HepG2 (cell line): Measurements from ENCODE around the gene RPUSD3. TPM values are rescaled to one million over a fixed set of nuclear protein-coding genes. Genes with fewer than 3 reads are reported as not detected.

ENCODE experiments used
- ATAC-seq: fragments of 200-7000 bp; cut with Tn5 transposase; 3 replicates; pipeline ENCODE4 v1.9.1; 2020; ENCODE audit warnings: mild to moderate bottlenecking, moderate library complexity
- BruUV-seq: library from RNA; stranded (reverse); fragments of 400-500 nt; replicated peaks from 2 replicates; lab custom pipeline; 2021; lab: Mats Ljungman, UMichigan
- CTCF ChIA-PET: fragments of 300-600 bp; formaldehyde crosslinking; extraction: SDS; loops from one replicate; lab custom pipeline; 2021; ENCODE audit warnings: low total read pairs, inconsistent platforms, low intra/inter-chr PET ratio; lab: Yijun Ruan, JAX
- POLR2A ChIA-PET: fragments of 350-600 bp; sonication (Branson Sonifier 250); formaldehyde crosslinking; loops from one replicate; lab custom pipeline; 2020; ENCODE audit warnings: antibody characterized with exemption, inconsistent platforms; lab: Yijun Ruan, JAX
- DNase-seq: peaks from one replicate; pipeline ENCODE4 v3.0.0-alpha.2; 2015; ENCODE audit warnings: low spot score
- FAIRE-seq: peaks from 3 replicates; lab custom pipeline; 2011; peaks lifted over from hg19 to GRCh38; lab: Jason Lieb, UNC
- H2AFZ ChIP-seq: one replicate; pipeline ENCODE4 v1.6.1; 2011; ENCODE audit warnings: low read length, inconsistent platforms
- H3K27ac ChIP-seq: fragments of 300-600 bp; 3 replicates; pipeline ENCODE4 v1.8.0; 2011; ENCODE audit warnings: mixed run types, mild to moderate bottlenecking, mixed read lengths, low read length, inconsistent platforms; ENCODE audit not compliant: insufficient read depth; ENCODE audit errors: extremely low read length
- H3K27me3 ChIP-seq, 2 experiments: fragments of 200-600 bp in 1 of 2; 2 replicates in 1 of 2; 3 replicates in 1 of 2; pipeline versions ENCODE4 v1.6.0 to v1.8.0; 2011; ENCODE audit warnings: low read length in 2 of 2, mild to moderate bottlenecking in 2 of 2, moderate library complexity in 2 of 2, inconsistent platforms in 1 of 2; ENCODE audit not compliant: insufficient read depth in 2 of 2, control insufficient read depth in 1 of 2
- H3K36me3 ChIP-seq, 2 experiments: fragments of 200-600 bp in 1 of 2; replicated peaks in 1 of 2; 2 replicates in 1 of 2; 3 replicates in 1 of 2; pipeline versions ENCODE4 v1.5.1 to v1.8.0; 2011; ENCODE audit warnings: low read length in 2 of 2, inconsistent platforms in 1 of 2; ENCODE audit not compliant: insufficient read depth in 2 of 2, control insufficient read depth in 1 of 2
- H3K4me1 ChIP-seq: 2 replicates; pipeline ENCODE4 v1.5.1; 2012; ENCODE audit warnings: low read length, inconsistent platforms; ENCODE audit not compliant: insufficient read depth
- H3K4me2 ChIP-seq: 2 replicates; pipeline ENCODE4 v1.6.0; 2011; ENCODE audit warnings: low read depth, low read length, inconsistent platforms
- H3K4me3 ChIP-seq, 3 experiments: fragments of 200-600 bp in 1 of 3; sonication (generic), shearing (Covaris generic) in 1 of 3; replicated peaks in 1 of 3; 2 replicates each; pipeline ENCODE4 v1.5.1; 2011 to 2016; ENCODE audit warnings: low read length in 3 of 3, inconsistent platforms in 2 of 3, low read depth in 2 of 3, mild to moderate bottlenecking in 2 of 3, control low read depth in 1 of 3, mixed read lengths in 1 of 3; ENCODE audit not compliant: insufficient read depth in 1 of 3
- H3K79me2 ChIP-seq: one replicate; pipeline ENCODE4 v1.6.1; 2011; ENCODE audit warnings: low read length, inconsistent platforms; ENCODE audit not compliant: insufficient read depth
- H3K9ac ChIP-seq: 2 replicates; pipeline ENCODE4 v1.6.0; 2011; ENCODE audit warnings: mild to moderate bottlenecking, low read depth, low read length, inconsistent platforms; ENCODE audit not compliant: insufficient read depth
- H3K9me3 ChIP-seq: 2 replicates; pipeline ENCODE4 v1.5.1; 2012; ENCODE audit warnings: mild to moderate bottlenecking, low read length
- H4K20me1 ChIP-seq: 2 replicates; pipeline ENCODE4 v1.6.0; 2011; ENCODE audit warnings: inconsistent platforms, mild to moderate bottlenecking, low read length, moderate library complexity; ENCODE audit not compliant: insufficient read depth
- ETV6 ChIP-seq: sonication (generic); formaldehyde crosslinking; conservative IDR thresholded peaks from 2 replicates; pipeline ENCODE4 v1.4.0; 2020; ENCODE audit warnings: missing genetic modification reagents
- FOSL2 ChIP-seq: sonication (generic); formaldehyde crosslinking; IDR thresholded peaks from 2 replicates; pipeline ENCODE4 v1.4.0; 2020; ENCODE audit warnings: missing genetic modification reagents
- ISX ChIP-seq: sonication (generic); formaldehyde crosslinking; conservative IDR thresholded peaks from 2 replicates; pipeline ENCODE4 v1.5.0; 2020; ENCODE audit warnings: missing genetic modification reagents
- ZNF263 ChIP-seq: sonication (generic); formaldehyde crosslinking; IDR thresholded peaks from 2 replicates; pipeline ENCODE4 v1.4.0; 2020; ENCODE audit warnings: missing genetic modification reagents
- ZNF282 ChIP-seq: fragments of 450-650 bp; IDR thresholded peaks from 2 replicates; pipeline ENCODE4 v1.6.1; 2018; ENCODE audit not compliant: partially characterized antibody
- ZNF354B ChIP-seq: sonication (generic); formaldehyde crosslinking; IDR thresholded peaks from 2 replicates; pipeline ENCODE4 v1.8.0; 2022; ENCODE audit warnings: mild to moderate bottlenecking, missing genetic modification reagents
- ZNF382 ChIP-seq: sonication (generic); formaldehyde crosslinking; IDR thresholded peaks from 2 replicates; pipeline ENCODE4 v1.5.0; 2020; ENCODE audit warnings: missing genetic modification reagents, mild to moderate bottlenecking, borderline replicate concordance
- ZNF430 ChIP-seq: sonication (generic); formaldehyde crosslinking; IDR thresholded peaks from 2 replicates; pipeline ENCODE4 v1.9.0; 2021; ENCODE audit warnings: mild to moderate bottlenecking, missing genetic modification reagents
- ZNF468 ChIP-seq: sonication (generic); formaldehyde crosslinking; IDR thresholded peaks from 2 replicates; pipeline ENCODE4 v1.8.0; 2022; ENCODE audit warnings: mild to moderate bottlenecking, moderate library complexity, missing genetic modification reagents
- ZNF562 ChIP-seq: sonication (generic); formaldehyde crosslinking; IDR thresholded peaks from 2 replicates; pipeline ENCODE4 v1.8.0; 2022; ENCODE audit warnings: missing genetic modification reagents, borderline replicate concordance
- WGBS: methylation state at CpG from one replicate; pipeline ENCODE4 v1.1.6; 2017; ENCODE audit warnings: low lambda C conversion rate; 5-methylcytosine and 5-hydroxymethylcytosine counted together
- in situ Hi-C: cut with HindIII; loops from 2 replicates; pipeline ENCODE4 v1.10.0; 2017; ENCODE audit warnings: low pct_unique_long_range_greater_than_20kb; ENCODE audit not compliant: extremely low pct_ligation_motif_present
- intact Hi-C: fragments of 100-400 bp; cut with micrococcal nuclease; formaldehyde crosslinking; loops from one replicate; pipeline ENCODE4 v1.10.0; 2022; ENCODE audit not compliant: unreplicated experiment
- polyA plus RNA-seq, 8 experiments: library from polyadenylated mRNA; depleted of rRNA in 3 of 8; stranded (reverse) in 7 of 8; unstranded in 1 of 8; fragments of >200 nt; fragmentation: Illumina TruSeq in 4 of 8; extraction: Trizol in 4 of 8; gene quantifications; 2 replicates each; pipeline versions ENCODE4 v1.2.1 to v1.2.3, GENCODE V29; 2011 to 2016; ENCODE audit warnings: low read depth in 4 of 8, missing spikeins in 1 of 8, mixed read lengths in 1 of 8; ENCODE audit not compliant: insufficient read depth in 1 of 8
- total RNA-seq, 5 experiments: library from RNA; depleted of rRNA; stranded (reverse); fragments of >200 nt; fragmentation: Illumina TruSeq; extraction: Trizol; gene quantifications; 2 replicates each; pipeline ENCODE4 v1.2.3, GENCODE V29; 2016; ENCODE audit warnings: low read depth in 1 of 5
- TF ChIP-seq, protein P1 (sequence below): sonication (generic); formaldehyde crosslinking; IDR thresholded peaks from 2 replicates; pipeline ENCODE4 v1.8.1; 2022; ENCODE audit warnings: low read depth, mild to moderate bottlenecking, missing genetic modification reagents

The RPUSD3 gene
- total and polyA plus RNA-seq, 2 of the 13 experiments (the other 11 are each of a cell fraction or from before 2014, with no cell fraction given), result 32.1 to 48.7 TPM

- H3K9ac ChIP-seq, result no peak overlapping the region
- no peaks in the 10 kb centered on the region for H3K9me3 ChIP-seq
- DNase-seq, result peak; percentile 29
- H3K36me3 ChIP-seq, result no peaks in the 10 kb centered on the region
- no peak overlapping the region for H3K4me3 ChIP-seq
- in situ Hi-C loops, result no loop called here
- H4K20me1 ChIP-seq, result no peaks in the 10 kb centered on the region
- no TSS peak for BruUV-seq
- TF ChIP-seq ZNF354B (CRISPR knock-in tag) (no peak), ISX (CRISPR knock-in tag) (no peak), ZNF282 (no peak), FOSL2 (peak; percentile 42), ETV6 (CRISPR knock-in tag) (no peak), ZNF263 (CRISPR knock-in tag) (peak; percentile 90), ZNF382 (CRISPR knock-in tag) (no peak), ZNF562 (no peak), ZNF468 (CRISPR knock-in tag) (no peak), ZNF430 (CRISPR knock-in tag) (no peak)
- TF ChIP-seq, protein P1, sequence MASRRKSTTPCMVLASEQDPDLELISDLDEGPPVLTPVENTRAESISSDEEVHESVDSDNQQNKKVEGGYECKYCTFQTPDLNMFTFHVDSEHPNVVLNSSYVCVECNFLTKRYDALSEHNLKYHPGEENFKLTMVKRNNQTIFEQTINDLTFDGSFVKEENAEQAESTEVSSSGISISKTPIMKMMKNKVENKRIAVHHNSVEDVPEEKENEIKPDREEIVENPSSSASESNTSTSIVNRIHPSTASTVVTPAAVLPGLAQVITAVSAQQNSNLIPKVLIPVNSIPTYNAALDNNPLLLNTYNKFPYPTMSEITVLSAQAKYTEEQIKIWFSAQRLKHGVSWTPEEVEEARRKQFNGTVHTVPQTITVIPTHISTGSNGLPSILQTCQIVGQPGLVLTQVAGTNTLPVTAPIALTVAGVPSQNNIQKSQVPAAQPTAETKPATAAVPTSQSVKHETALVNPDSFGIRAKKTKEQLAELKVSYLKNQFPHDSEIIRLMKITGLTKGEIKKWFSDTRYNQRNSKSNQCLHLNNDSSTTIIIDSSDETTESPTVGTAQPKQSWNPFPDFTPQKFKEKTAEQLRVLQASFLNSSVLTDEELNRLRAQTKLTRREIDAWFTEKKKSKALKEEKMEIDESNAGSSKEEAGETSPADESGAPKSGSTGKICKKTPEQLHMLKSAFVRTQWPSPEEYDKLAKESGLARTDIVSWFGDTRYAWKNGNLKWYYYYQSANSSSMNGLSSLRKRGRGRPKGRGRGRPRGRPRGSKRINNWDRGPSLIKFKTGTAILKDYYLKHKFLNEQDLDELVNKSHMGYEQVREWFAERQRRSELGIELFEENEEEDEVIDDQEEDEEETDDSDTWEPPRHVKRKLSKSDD (CRISPR knock-in tag), result no peak
- TF ChIP-seq, all 625 proteins: peak for 2
- Histone ChIP-seq H3K4me2 (no peak overlapping the region; the same call in 1 of the 2 replicates), H2AFZ (no peak overlapping the region), H3K27ac (no peak overlapping the region), H3K79me2 (no peaks in the 10 kb centered on the region), H3K27me3 (no peaks in the 10 kb centered on the region), H3K4me1 (peaks cover 33% of the 10 kb centered on the region)
- FAIRE-seq (no peak), ATAC-seq (peak; percentile 52; the same call in 2 of the 3 replicates)
- intact Hi-C loops, result no loop called here
- 39% methylated on average over 11 of the region's 11 CpGs for WGBS
- CTCF ChIA-PET, result no interaction called here
- POLR2A ChIA-PET, result interaction anchor here (1.3 to 2.0 kb wide), 4 partner anchors 13 to 48 kb away, joined by 4 to 7 read pairs (median 5); partner anchors contain the start of genes CRELD1 and IL17RE
Measured at GRCh38 chr3:9884555-9885165, 40.9 kb upstream of the RPUSD3 start.
